ENCODE data around the gene STX17.

STX17 gene

DNA sequence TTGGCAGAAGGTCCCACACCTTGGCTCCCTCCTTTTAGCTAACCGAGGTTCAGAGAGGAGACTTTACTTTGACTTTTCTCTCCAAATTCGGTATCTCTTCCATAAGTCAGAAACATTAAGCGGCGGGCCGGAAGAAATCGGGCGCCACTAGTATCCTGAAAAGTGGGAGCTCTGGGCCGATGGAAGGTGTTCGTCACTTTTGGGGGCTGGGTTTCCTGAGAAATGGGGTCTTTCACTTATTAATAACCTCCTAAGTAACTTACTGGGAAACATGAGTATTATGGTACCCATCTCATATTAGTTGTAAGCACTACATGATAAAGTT, 716 bp downstream of the STX17 start:
- no peak for DNase-seq (ENCODE audit: low spot score)

DNA sequence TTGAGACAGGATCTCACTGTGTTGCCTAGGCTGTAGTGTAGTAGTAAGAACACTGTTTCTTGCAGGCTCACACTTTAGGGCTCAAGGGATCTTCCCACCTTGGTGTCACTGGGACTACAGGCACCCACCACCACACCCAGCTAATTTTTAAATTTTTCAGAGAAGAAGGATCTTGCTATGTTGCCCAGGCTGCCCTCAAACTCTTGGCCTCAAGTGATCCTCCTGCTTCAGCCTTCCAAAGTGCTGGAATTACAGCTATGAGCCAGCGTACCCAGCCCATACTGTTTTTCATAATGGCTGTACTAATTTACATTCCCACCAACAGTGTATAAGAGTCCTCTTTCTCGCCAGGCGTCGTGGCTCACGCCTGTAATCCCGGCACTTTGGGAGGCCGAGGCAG, 5.1 kb downstream of the STX17 start:
- no peak for DNase-seq (ENCODE audit: low spot score)

- no peak for DNase-seq (ENCODE audit: low spot score)
Observed at GRCh38 chr9:99916650-99917049, 10.2 kb downstream of the STX17 start.

- no peak for DNase-seq (ENCODE audit: low spot score)
Observed at GRCh38 chr9:99918134-99918533, 11.7 kb downstream of the STX17 start.

DNA sequence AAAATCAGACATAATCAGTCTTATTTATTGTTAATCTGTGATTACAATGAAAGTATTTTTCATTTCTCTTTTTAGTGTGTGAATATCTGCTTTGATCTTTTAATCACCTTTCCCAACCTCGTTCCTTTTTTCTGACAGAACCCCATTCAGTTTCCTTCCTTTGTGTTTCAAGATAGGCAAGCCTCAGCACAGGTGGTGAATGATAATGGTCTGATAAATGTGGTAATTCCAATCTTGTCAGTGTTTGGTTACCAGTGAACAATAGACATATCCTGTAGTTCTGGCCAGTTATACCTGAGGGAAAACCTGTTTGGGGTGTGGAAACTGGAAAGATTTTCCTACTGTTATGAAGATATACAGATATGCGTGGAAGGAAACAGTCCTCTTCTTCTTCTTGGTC, 13.5 kb downstream of the STX17 start:
- no peak for DNase-seq (ENCODE audit: low spot score)

- DNase-seq (ENCODE audit: low spot score), result no peak
Observed at GRCh38 chr9:99921875-99922710, 15.6 kb downstream of the STX17 start.

DNA sequence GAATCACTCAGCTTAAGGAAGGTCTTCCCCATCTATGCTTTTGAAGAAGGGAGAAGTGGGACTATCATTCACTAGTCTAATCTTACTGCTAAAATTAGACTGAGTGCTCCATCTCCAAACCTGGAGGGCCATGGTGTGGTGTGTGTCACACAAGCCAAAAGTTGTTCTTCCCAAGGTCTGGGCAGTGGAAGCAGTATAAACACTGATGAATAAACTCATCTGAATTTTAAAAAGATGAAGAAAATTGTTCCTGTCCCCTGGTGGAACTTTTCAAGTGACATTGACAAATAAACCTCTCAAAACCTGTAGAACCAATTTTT, 16.2 kb downstream of the STX17 start:
- no peak for DNase-seq (ENCODE audit: low spot score)

- no peak for DNase-seq (ENCODE audit: low spot score)
Observed at GRCh38 chr9:99925541-99925940, 19.1 kb downstream of the STX17 start.

GRCh38 chr9:99929652-99930051, 23.2 kb downstream of the STX17 start:
- DNase-seq (ENCODE audit: low spot score), result no peak

DNA sequence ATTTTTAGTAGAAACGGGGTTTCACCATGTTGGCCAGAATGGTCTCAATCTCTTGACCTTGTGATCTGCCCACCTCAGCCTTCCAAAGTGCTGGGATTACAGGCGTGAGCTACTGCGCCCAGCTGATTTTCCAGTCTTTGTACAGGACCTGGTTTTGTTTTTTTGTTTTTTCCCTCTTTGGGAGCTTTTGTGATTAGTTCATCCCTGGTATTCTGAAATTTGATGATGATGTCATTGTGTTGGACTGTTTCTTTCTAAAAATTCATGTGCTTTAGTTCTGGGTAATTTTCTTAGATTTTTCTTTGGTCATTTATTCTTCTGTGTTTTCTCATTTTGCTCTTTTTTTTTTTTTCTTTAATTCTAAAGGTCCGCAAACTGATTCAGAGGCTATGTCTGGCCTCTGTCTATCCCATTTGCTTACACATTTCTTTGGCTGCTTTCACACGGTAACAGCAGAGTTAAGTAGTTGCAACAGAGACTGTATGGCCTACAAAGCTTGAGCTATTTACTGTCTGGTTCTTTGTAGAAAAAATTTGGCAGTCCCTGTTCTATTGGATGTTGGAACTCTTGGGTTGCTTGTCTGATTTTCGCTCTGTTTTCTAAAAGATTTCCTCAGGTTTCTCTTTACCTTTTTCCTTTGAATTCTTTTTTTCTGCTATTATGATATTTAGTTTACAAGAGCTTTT, 24.8 kb downstream of the STX17 start:
- DNase-seq (ENCODE audit: low spot score), result no peak

DNA sequence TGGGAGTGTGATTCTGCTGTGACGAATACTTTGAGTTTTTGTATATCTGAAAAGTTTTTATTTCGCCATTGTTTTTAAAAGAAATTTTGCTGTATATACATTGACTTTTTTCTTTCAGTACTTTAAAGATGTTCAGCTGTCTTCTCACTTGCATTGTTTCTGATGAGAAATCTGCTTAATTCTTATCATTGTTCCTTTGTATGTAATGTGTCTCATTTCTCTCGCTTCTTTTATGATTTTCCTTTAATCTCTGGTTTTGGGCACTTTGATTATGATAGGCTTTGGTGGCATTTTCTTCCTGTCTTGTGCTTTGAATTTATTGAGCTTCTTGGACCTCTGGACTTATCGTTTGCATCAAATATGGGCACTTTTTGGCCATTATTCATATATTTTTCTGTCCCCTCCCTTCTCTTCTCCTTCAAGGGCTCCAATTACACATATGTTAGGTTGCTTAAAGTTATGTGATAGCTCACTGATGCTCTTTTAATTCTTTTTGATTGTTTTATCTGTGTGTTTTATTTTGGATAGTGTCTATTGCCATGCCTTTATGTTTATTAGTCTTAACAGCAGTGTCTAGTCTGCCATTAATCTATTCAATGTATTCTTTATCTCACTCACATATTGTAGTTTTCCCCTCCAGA, 30.6 kb downstream of the STX17 start:
- DNase-seq (ENCODE audit: low spot score), result no peak

DNA sequence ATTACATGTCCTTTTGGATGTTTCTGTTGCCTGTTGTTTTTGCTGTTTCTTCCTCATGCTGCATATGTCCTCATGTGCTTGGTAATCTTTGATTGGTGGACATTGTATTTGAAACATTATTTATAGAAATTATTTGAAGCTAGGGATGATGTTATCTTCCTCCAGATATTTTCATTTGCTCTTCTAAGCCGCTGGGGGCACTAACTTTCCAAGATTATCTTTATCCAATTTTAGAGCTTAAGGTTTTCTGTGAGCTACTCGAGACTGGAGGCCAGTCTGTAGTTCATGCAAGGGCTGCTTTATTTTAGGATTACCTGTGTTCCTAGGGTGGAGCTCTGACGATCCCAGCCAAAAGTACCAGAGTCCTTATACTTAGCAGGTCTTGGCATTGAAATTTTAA, 40.9 kb downstream of the STX17 start:
- DNase-seq (ENCODE audit: low spot score), result no peak

DNA sequence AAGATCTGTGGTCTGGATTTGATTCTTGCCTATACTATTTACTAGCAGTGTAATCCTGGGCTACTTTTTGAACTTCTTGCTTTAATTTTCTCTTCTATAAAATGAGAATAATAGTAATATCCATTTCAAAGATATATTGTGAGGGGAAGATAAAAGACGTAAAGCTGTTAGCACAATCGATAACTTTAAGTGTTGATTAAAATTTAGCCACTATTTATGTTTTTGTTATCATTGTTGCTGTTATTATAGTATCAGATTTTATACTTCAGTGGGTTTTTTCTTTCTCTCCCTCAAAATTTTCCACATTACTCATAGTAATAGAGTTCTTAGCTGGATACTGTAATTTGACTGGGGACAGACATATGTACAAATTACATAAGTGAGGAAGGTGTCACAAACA, 42.0 kb downstream of the STX17 start:
- no peak for DNase-seq (ENCODE audit: low spot score)

DNA sequence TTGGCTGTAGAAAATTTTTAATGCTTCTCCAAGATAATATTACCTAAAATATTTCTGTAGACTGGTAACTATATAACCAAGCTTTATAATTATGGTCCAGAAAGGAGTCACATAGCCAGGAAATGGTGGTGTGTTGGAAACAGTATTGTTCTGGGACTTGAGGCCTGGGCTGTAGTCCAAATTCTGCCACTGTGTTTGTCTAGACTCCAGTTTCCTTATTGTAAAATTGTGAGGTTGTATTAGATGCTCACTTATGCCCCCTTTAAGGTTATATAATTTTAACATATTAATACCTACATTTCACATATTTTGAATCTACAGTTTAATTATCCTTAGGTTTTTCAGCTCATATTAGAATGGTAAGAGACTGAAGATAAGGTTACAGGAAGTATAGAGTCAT, 42.4 kb downstream of the STX17 start:
- no peak for DNase-seq (ENCODE audit: low spot score)

- no peak for DNase-seq (ENCODE audit: low spot score)
Observed at GRCh38 chr9:99953861-99954507, 47.5 kb downstream of the STX17 start.

DNA sequence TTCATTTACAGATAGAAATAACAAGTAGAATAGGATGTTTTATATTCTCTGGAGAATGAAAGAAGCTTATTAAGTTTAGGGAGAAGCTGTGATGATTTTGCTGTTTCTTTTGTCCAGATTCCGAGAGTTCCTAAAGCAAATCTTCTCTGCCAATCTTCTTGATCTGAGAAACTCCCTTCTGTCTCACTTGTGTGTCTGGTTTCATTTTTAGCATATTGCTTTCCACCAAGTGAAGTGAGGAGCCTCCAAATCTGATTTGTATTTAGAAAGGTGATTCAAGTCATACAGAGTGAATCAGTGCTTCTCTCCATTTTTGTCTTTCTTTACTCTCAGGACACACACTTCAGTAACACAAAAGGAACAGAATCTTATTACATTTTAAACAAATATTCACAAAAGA, 48.4 kb downstream of the STX17 start:
- DNase-seq (ENCODE audit: low spot score), result no peak

DNA sequence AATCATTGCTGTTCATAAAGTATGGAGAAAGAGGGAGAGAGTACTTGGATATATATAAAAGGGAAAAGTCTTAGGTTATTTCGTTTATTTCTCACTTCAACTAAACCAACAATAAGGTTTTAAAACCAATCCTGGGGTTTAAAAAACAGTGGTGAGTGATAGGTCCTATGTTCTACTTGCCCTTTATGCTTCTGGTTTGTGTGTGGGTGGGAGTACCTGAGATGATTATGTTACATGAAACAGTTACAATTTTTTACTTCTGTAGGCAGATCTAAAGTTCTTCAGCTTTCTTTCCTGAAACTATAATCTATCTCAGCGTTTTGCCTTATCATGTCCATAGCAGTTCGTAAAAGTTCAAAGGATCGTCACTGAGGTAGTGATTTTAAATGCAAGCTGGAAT, 49.2 kb downstream of the STX17 start:
- DNase-seq (ENCODE audit: low spot score), result no peak

DNA sequence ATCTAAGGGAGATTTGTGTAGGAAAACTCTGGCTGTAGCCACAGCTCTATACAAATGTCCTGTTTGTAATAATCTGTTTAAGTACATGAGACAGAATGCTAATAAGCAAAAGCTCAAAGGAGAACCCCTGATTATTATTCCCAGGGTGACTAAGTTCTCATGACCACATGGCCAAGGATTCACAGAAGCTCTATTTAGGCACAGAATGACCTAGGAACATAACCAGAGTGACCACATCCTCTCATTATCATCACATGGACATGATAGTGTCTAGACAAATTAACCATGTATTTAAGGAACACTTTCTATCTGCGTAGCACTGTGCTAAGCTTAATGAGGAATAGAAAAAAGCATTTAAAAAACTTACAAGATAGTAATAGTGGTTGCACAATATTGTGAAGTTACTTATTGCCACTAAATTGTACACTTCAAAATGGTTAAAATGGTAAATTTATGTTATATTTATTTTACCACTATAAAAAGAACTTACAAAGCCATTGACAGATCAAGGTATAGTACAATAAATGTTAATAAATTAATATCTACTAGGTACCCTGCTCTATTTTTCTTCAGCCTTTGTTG, 56.3 kb downstream of the STX17 start:
- peak; percentile 20 for DNase-seq (ENCODE audit: low spot score)

- DNase-seq (ENCODE audit: low spot score), result no peak
Observed at GRCh38 chr9:99964336-99964735, 57.9 kb downstream of the STX17 start.

GRCh38 chr9:99966001-99966400, 59.5 kb downstream of the STX17 start:
- no peak for DNase-seq (ENCODE audit: low spot score)

- no peak for DNase-seq (ENCODE audit: low spot score)
Observed at GRCh38 chr9:99966716-99967115, 60.3 kb downstream of the STX17 start.

- no peak for DNase-seq (ENCODE audit: low spot score)
Observed at GRCh38 chr9:99967457-99967856, 61.0 kb downstream of the STX17 start.

DNA sequence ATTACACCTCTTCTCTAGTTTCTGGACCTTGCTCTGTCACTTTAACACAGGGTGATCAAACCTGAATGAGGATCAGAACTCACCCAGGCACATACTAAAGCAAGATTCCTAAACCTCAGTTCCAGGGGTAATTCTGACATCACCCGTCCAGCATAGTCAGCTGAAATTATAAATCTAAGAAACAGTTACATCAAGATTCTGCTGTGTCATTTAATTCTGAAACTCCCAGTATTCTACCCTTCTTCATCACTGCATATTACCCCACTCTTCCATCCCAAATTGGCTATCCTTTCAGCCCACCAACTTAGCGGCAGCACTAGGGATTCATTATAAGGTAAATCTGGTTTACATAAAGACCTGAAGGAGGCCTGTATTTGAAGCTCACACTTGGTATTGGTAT, 64.0 kb downstream of the STX17 start:
- DNase-seq (ENCODE audit: low spot score), result no peak

All from putamen (tissue), 1 donor.